Stimulated activated naive B cell treated with anti-CD40 and anti-IgM and Interleukin-4, amounts not matched to agents 10 μg/mL and 1 μg/mL and 100 μg/mL, for 72 hours (primary cell): ENCODE data around the gene HBZ.
"Not testable (repeated sequence)": the region's sequence is repeated elsewhere in the genome, so short reads cannot be mapped to it uniquely, and the experiment has no call there.

Experiments used
- ATAC-seq, 2 donors: fragments of 150-1000 bp; cut with Tn5 transposase; replicated peaks; 2 replicates each; pipeline ENCODE4 v1.10.0; 2021; ENCODE audit warnings: moderate library complexity in 1 of 2
- DNase-seq: peaks from one replicate; pipeline ENCODE4 v3.0.0; 2021
- H3K27ac Mint-ChIP-seq: one replicate; pipeline ENCODE4 v1.8.0; 2022; ENCODE audit warnings: mild to moderate bottlenecking, mixed read lengths
- H3K27me3 Mint-ChIP-seq, 2 donors: one replicate each; pipeline ENCODE4 v1.8.0; 2022; ENCODE audit warnings: mixed read lengths in 2 of 2
- H3K36me3 Mint-ChIP-seq, 2 donors: one replicate each; pipeline ENCODE4 v1.8.0; 2022; ENCODE audit warnings: mixed read lengths in 2 of 2, mild to moderate bottlenecking in 1 of 2
- H3K4me1 Mint-ChIP-seq, 2 donors: one replicate each; pipeline ENCODE4 v1.8.0; 2022; ENCODE audit warnings: mixed read lengths in 2 of 2, mild to moderate bottlenecking in 1 of 2
- H3K4me3 Mint-ChIP-seq, 2 donors: one replicate each; pipeline ENCODE4 v1.8.0; 2022; ENCODE audit warnings: mild to moderate bottlenecking in 2 of 2, mixed read lengths in 2 of 2, moderate library complexity in 1 of 2
- H3K9me3 Mint-ChIP-seq, 2 donors: one replicate each; pipeline ENCODE4 v1.8.0; 2022; ENCODE audit warnings: mixed read lengths in 2 of 2, mild to moderate bottlenecking in 1 of 2

Gene HBZ

DNA sequence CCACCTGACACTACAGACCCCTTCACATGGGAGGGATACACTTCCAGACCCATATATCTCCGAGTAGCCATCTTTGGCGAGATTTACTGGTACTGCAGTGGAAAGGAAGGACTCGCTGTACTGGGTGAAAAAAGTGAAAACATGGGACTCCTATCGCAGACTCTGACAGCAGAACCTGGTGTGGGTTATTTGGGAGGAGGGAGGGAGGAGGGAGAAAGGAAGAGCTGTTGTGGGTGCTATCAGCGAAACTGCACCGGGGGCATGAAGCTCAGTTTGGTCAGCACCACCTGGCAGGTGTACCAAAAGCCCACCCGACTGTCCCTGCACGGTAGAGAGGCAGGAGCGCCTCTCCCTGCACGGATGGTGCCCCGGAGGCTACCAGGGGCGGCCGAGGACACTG lies 32.8 kb downstream of the HBZ start:
- ATAC-seq (no peak), DNase-seq (no peak)
- H3K4me3 Mint-ChIP-seq: no peak overlapping the region
- H3K27ac Mint-ChIP-seq: peak overlapping the region; percentile 68
- peaks cover 10 to 12% of the 10 kb centered on the region in 2 donors for H3K4me1 Mint-ChIP-seq
- H3K9me3 Mint-ChIP-seq: no peaks in the 10 kb centered on the region
- peaks cover 24 to 38% of the 10 kb centered on the region in 2 donors for H3K36me3 Mint-ChIP-seq
- H3K27me3 Mint-ChIP-seq: no peaks in the 10 kb centered on the region

DNA sequence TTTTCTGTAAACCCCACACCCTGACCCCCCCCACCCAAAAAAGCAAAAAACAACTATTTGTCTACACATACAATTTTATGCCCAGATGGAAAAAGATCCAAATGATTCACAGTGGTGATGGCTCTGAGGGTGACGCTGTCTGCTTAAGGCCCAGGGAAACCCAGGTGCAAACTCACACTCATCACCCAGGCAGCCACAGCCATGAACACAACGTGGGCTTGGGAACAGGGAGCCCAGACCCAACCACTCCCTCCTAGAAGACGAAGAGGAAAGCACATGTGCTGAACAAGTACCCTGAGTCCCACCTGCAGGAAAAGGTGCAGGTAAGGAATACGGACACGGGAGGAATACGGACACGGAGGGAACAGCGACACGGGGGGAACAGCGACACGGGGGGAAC lies 33.2 kb downstream of the HBZ start:
- no peak overlapping the region for H3K27ac Mint-ChIP-seq
- no peak for ATAC-seq
- H3K9me3 Mint-ChIP-seq: no peaks in the 10 kb centered on the region
- no peak overlapping the region for H3K4me3 Mint-ChIP-seq
- DNase-seq: no peak
- peaks cover 10 to 12% of the 10 kb centered on the region in 2 donors for H3K4me1 Mint-ChIP-seq
- peaks cover 27 to 40% of the 10 kb centered on the region in 2 donors for H3K36me3 Mint-ChIP-seq
- no peaks in the 10 kb centered on the region for H3K27me3 Mint-ChIP-seq

- H3K36me3 Mint-ChIP-seq: peaks cover 37 to 55% of the 10 kb centered on the region in 2 donors
- ATAC-seq: no peak
- H3K27ac Mint-ChIP-seq: no peak overlapping the region
- DNase-seq: no peak
- no peaks in the 10 kb centered on the region for H3K27me3 Mint-ChIP-seq
- no peaks in the 10 kb centered on the region for H3K9me3 Mint-ChIP-seq
- H3K4me3 Mint-ChIP-seq: no peak overlapping the region
- peaks cover 0 to 3% of the 10 kb centered on the region in 2 donors for H3K4me1 Mint-ChIP-seq
Measured at GRCh38 chr16:187330-187729, 34.9 kb downstream of the HBZ start.

GRCh38 chr16:188674-189073 lies 36.2 kb downstream of the HBZ start:
- no peaks in the 10 kb centered on the region for H3K9me3 Mint-ChIP-seq
- no peaks in the 10 kb centered on the region for H3K27me3 Mint-ChIP-seq
- peak; percentile 62 to 78 for ATAC-seq
- H3K4me3 Mint-ChIP-seq: no peak overlapping the region
- H3K27ac Mint-ChIP-seq: peak overlapping the region; percentile 37
- peaks cover 43 to 57% of the 10 kb centered on the region in 2 donors for H3K36me3 Mint-ChIP-seq
- H3K4me1 Mint-ChIP-seq: peaks cover 0 to 3% of the 10 kb centered on the region in 2 donors
- DNase-seq: no peak

GRCh38 chr16:189604-190186 lies 37.3 kb downstream of the HBZ start:
- Mint-ChIP-seq H3K4me1 (peaks cover 0 to 3% of the 10 kb centered on the region in 2 donors), H3K4me3 (no peak overlapping the region), H3K27me3 (no peaks in the 10 kb centered on the region), H3K36me3 (peaks cover 50 to 62% of the 10 kb centered on the region in 2 donors), H3K27ac (peak overlapping the region; percentile 88), H3K9me3 (no peaks in the 10 kb centered on the region)
- DNase-seq (no peak), ATAC-seq (no peak)

- Mint-ChIP-seq H3K4me1 (no peaks in the 10 kb centered on the region), H3K27ac (peak overlapping the region; percentile 42), H3K9me3 (no peaks in the 10 kb centered on the region), H3K27me3 (no peaks in the 10 kb centered on the region), H3K36me3 (peaks cover 44 to 59% of the 10 kb centered on the region in 2 donors), H3K4me3 (peak overlapping the region in 1 of 2 donors; percentile 28)
- no peak for ATAC-seq
- DNase-seq: no peak
Measured at GRCh38 chr16:191831-192230, 39.4 kb downstream of the HBZ start.

DNA sequence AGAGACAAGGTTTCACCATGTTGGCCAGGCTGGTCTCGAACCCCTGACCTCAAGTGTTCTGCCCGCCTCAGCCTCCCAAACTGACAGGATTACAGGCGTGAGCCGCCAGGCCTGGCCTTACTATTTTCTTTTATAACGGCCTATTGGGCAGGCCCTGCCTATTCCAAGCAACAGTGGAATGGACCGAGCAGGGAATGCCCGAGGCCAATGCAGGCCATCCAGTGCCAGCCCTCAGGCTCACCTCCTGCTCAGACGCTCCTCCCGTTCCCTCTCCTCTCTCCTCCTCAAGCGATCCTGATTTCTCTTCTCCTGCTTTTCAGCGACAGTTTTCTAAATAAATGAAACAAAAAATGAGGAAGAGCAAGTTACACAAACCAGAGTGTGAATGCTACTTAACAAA lies 40.2 kb downstream of the HBZ start:
- no peaks in the 10 kb centered on the region for H3K4me1 Mint-ChIP-seq
- peaks cover 49 to 58% of the 10 kb centered on the region in 2 donors for H3K36me3 Mint-ChIP-seq
- no peaks in the 10 kb centered on the region for H3K27me3 Mint-ChIP-seq
- H3K4me3 Mint-ChIP-seq: no peak overlapping the region
- no peak overlapping the region for H3K27ac Mint-ChIP-seq
- H3K9me3 Mint-ChIP-seq: no peaks in the 10 kb centered on the region
- DNase-seq (no peak), ATAC-seq (no peak)

GRCh38 chr16:193441-193840 lies 41.0 kb downstream of the HBZ start:
- no peaks in the 10 kb centered on the region for H3K27me3 Mint-ChIP-seq
- no peak overlapping the region for H3K4me3 Mint-ChIP-seq
- no peaks in the 10 kb centered on the region for H3K9me3 Mint-ChIP-seq
- ATAC-seq (no peak), DNase-seq (no peak)
- H3K36me3 Mint-ChIP-seq: peaks cover 50 to 60% of the 10 kb centered on the region in 2 donors
- H3K27ac Mint-ChIP-seq: no peak overlapping the region
- no peaks in the 10 kb centered on the region for H3K4me1 Mint-ChIP-seq

DNA sequence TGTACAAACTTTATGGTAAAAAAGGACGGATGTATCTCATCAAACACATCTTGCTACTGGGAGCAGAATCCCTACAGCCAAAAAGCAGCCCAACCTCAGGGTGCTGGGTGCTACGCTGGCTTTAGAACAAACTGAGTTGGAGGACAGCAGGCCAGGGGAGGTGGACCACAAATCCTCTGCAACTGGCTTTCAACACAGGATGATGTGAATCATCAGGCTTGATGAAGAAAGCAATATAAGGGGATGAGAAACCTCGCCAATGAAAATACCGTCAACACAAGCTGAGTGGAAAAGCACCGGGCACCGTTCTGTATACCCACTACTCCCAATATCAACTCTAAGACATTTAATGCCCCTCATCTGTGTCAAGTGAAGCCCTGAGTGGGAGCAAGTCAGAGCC lies 42.1 kb downstream of the HBZ start:
- Mint-ChIP-seq H3K27me3 (no peaks in the 10 kb centered on the region), H3K27ac (no peak overlapping the region), H3K4me1 (no peaks in the 10 kb centered on the region), H3K36me3 (peaks cover 47 to 52% of the 10 kb centered on the region in 2 donors), H3K4me3 (no peak overlapping the region), H3K9me3 (no peaks in the 10 kb centered on the region)
- no peak for DNase-seq
- ATAC-seq: no peak

- no peak overlapping the region for H3K27ac Mint-ChIP-seq
- no peaks in the 10 kb centered on the region for H3K27me3 Mint-ChIP-seq
- H3K4me3 Mint-ChIP-seq: no peak overlapping the region
- no peaks in the 10 kb centered on the region for H3K4me1 Mint-ChIP-seq
- peaks cover 20 to 32% of the 10 kb centered on the region in 2 donors for H3K36me3 Mint-ChIP-seq
- ATAC-seq (no peak), DNase-seq (no peak)
- H3K9me3 Mint-ChIP-seq: no peaks in the 10 kb centered on the region
Measured at GRCh38 chr16:200388-200787, 47.9 kb downstream of the HBZ start.

- Mint-ChIP-seq H3K27me3 (no peaks in the 10 kb centered on the region), H3K9me3 (no peaks in the 10 kb centered on the region), H3K27ac (no peak overlapping the region), H3K36me3 (peaks cover 25 to 36% of the 10 kb centered on the region in 2 donors), H3K4me1 (no peaks in the 10 kb centered on the region), H3K4me3 (no peak overlapping the region)
- no peak for ATAC-seq
- DNase-seq: no peak
Measured at GRCh38 chr16:203246-203645, 50.8 kb downstream of the HBZ start.

GRCh38 chr16:204046-204445 lies 51.6 kb downstream of the HBZ start:
- not testable (repeated sequence) for H3K27ac Mint-ChIP-seq

More at GRCh38 chr16:204046-204445, 51.6 kb downstream of the HBZ start:
- not testable (repeated sequence) for H3K27me3 Mint-ChIP-seq, H3K4me1 Mint-ChIP-seq, H3K9me3 Mint-ChIP-seq, H3K4me3 Mint-ChIP-seq, DNase-seq, ATAC-seq
- H3K36me3 Mint-ChIP-seq: peaks cover 28 to 36% of the 10 kb centered on the region in 2 donors
